WTC11 (cell line): ENCODE data around the gene CACNA1C. TPM values are rescaled to one million over a fixed set of nuclear protein-coding genes. Genes with fewer than 3 reads are reported as not detected.

Source experiments
- ATAC-seq: fragments of 200-7000 bp; cut with Tn5 transposase; 2 replicates; pipeline ENCODE4 v1.10.0; 2021; ENCODE audit warnings: mild to moderate bottlenecking, moderate library complexity
- CTCF ChIA-PET: fragments of 300-600 bp; sonication (Branson Sonifier 250); formaldehyde crosslinking; loops from one replicate; lab custom pipeline; 2021; ENCODE audit warnings: antibody characterized with exemption; lab: Charles Lee
- POLR2A ChIA-PET: fragments of 350-600 bp; sonication (Branson Sonifier 250); formaldehyde crosslinking; loops from one replicate; lab custom pipeline; 2021; ENCODE audit warnings: antibody characterized with exemption; lab: Charles Lee
- DNase-seq: peaks from one replicate; pipeline ENCODE4 v3.0.0; 2021; ENCODE audit warnings: low spot score
- H3K27ac Mint-ChIP-seq: 2 replicates; pipeline ENCODE4 v1.8.0; 2021; ENCODE audit warnings: mixed read lengths
- H3K27me3 Mint-ChIP-seq: 2 replicates; pipeline ENCODE4 v1.8.0; 2021; ENCODE audit warnings: low read depth, mild to moderate bottlenecking, moderate library complexity, mixed read lengths
- H3K36me3 Mint-ChIP-seq: 2 replicates; pipeline ENCODE4 v1.8.0; 2021; ENCODE audit warnings: mixed read lengths
- H3K4me1 Mint-ChIP-seq: 2 replicates; pipeline ENCODE4 v1.8.0; 2022; ENCODE audit warnings: mixed read lengths
- H3K4me3 Mint-ChIP-seq: 2 replicates; pipeline ENCODE4 v1.8.0; 2021; ENCODE audit warnings: mild to moderate bottlenecking, moderate library complexity, mixed read lengths
- H3K9me3 Mint-ChIP-seq: 2 replicates; pipeline ENCODE4 v1.8.0; 2021; ENCODE audit warnings: mixed read lengths
- CREM ChIP-seq: sonication (generic); formaldehyde crosslinking; IDR thresholded peaks from 2 replicates; pipeline ENCODE4 v1.8.1; 2022; ENCODE audit warnings: mild to moderate bottlenecking, missing genetic modification reagents, moderate library complexity
- FOXJ3 ChIP-seq: sonication (generic); formaldehyde crosslinking; IDR thresholded peaks from 2 replicates; pipeline ENCODE4 v1.9.0; 2021; ENCODE audit warnings: missing genetic modification reagents, mild to moderate bottlenecking, borderline replicate concordance
- FOXP1 ChIP-seq: sonication (generic); formaldehyde crosslinking; IDR thresholded peaks from 2 replicates; pipeline ENCODE4 v1.8.0; 2022; ENCODE audit warnings: missing genetic modification reagents, mild to moderate bottlenecking, moderate library complexity, borderline replicate concordance
- GRHL2 ChIP-seq: fragments of 250-450 bp; sonication (Bioruptor Pico); IDR thresholded peaks from 2 replicates; pipeline ENCODE4 v1.8.0; 2022; ENCODE audit warnings: mild to moderate bottlenecking, moderate library complexity; ENCODE audit not compliant: insufficient replicate concordance, severe bottlenecking
- NFE2L1 ChIP-seq: sonication (generic); formaldehyde crosslinking; IDR thresholded peaks from 2 replicates; pipeline ENCODE4 v1.8.1; 2023; ENCODE audit warnings: missing genetic modification reagents
- NFYB ChIP-seq: sonication (generic); formaldehyde crosslinking; conservative IDR thresholded peaks from 2 replicates; pipeline ENCODE4 v1.8.0; 2022; ENCODE audit warnings: low read depth, missing genetic modification reagents
- NR1H2 ChIP-seq: sonication (generic); formaldehyde crosslinking; IDR thresholded peaks from 2 replicates; pipeline ENCODE4 v1.9.0; 2021; ENCODE audit warnings: mild to moderate bottlenecking, moderate library complexity, missing genetic modification reagents
- NR2C2 ChIP-seq: sonication (generic); formaldehyde crosslinking; IDR thresholded peaks from 2 replicates; pipeline ENCODE4 v1.8.0; 2022; ENCODE audit warnings: mild to moderate bottlenecking, missing genetic modification reagents
- NR3C1 ChIP-seq: sonication (generic); formaldehyde crosslinking; conservative IDR thresholded peaks from 2 replicates; pipeline ENCODE4 v1.8.1; 2023; ENCODE audit warnings: low read depth, mild to moderate bottlenecking, missing genetic modification reagents
- SP1 ChIP-seq: sonication (generic); formaldehyde crosslinking; conservative IDR thresholded peaks from 2 replicates; pipeline ENCODE4 v1.8.1; 2022; ENCODE audit warnings: missing genetic modification reagents
- TEAD1 ChIP-seq: sonication (generic); formaldehyde crosslinking; IDR thresholded peaks from 2 replicates; pipeline ENCODE4 v1.8.0; 2022; ENCODE audit warnings: mild to moderate bottlenecking, missing genetic modification reagents
- TP53 ChIP-seq: sonication (generic); formaldehyde crosslinking; IDR thresholded peaks from 2 replicates; pipeline ENCODE4 v1.8.1; 2023; ENCODE audit warnings: mild to moderate bottlenecking, missing genetic modification reagents
- ZNF121 ChIP-seq: sonication (generic); formaldehyde crosslinking; IDR thresholded peaks from 2 replicates; pipeline ENCODE4 v1.8.0; 2023; ENCODE audit warnings: missing genetic modification reagents
- total RNA-seq: library from RNA; stranded (reverse); gene quantifications from 3 replicates; pipeline ENCODE4 v1.2.3, GENCODE V29; 2021
- TF ChIP-seq, protein P1 (sequence below): fragments of 250-450 bp; sonication (Bioruptor Pico); IDR thresholded peaks from 2 replicates; pipeline ENCODE4 v2.1.2; 2022; ENCODE audit warnings: mild to moderate bottlenecking, moderate library complexity
- TF ChIP-seq, protein P2 (sequence below): fragments of 250-450 bp; sonication (Bioruptor Pico); IDR thresholded peaks from 2 replicates; pipeline ENCODE4 v1.9.0; 2021; ENCODE audit warnings: moderate library complexity, mild to moderate bottlenecking, inconsistent platforms, borderline replicate concordance
- TF ChIP-seq, protein P3 (sequence below): sonication (generic); formaldehyde crosslinking; IDR thresholded peaks from 2 replicates; pipeline ENCODE4 v1.8.0; 2022; ENCODE audit warnings: mild to moderate bottlenecking, missing genetic modification reagents
- TF ChIP-seq, protein P4 (sequence below): sonication (generic); formaldehyde crosslinking; IDR thresholded peaks from 2 replicates; pipeline ENCODE4 v1.8.1; 2023; ENCODE audit warnings: mild to moderate bottlenecking, missing genetic modification reagents, borderline replicate concordance
- TF ChIP-seq, protein P5 (sequence below): sonication (generic); formaldehyde crosslinking; IDR thresholded peaks from 2 replicates; pipeline ENCODE4 v1.8.1; 2023; ENCODE audit warnings: mild to moderate bottlenecking, missing genetic modification reagents
- TF ChIP-seq, protein P6 (sequence below): fragments of 250-450 bp; sonication (Bioruptor Pico); conservative IDR thresholded peaks from 2 replicates; pipeline ENCODE4 v1.9.0; 2021; ENCODE audit warnings: mild to moderate bottlenecking
- TF ChIP-seq, protein P7 (sequence below): sonication (generic); formaldehyde crosslinking; IDR thresholded peaks from 2 replicates; pipeline ENCODE4 v1.8.0; 2022; ENCODE audit warnings: mild to moderate bottlenecking, missing genetic modification reagents

CACNA1C gene
- total RNA-seq, 1 experiment from 2014 or later: 1.7 TPM

DNA sequence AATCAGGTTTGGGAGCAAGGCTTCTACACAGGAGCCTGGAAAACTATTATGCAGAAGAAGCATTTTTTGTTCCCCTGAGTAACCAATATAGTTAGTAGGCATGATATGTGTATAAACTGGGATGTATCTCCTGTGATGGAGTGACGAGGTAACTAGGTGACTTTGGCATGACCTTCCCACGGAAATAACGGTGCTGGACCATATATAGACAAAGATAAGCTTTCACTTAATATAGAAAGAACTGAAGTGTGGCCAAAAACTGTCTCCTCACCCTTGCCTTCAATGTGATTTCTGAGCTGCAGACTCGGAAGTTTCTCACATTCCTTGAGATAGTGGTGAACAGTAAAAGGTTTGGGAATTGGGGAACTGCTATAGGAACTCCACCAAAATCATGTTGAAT, 185.3 kb downstream of the CACNA1C start (continued):
- TF ChIP-seq, protein P1, sequence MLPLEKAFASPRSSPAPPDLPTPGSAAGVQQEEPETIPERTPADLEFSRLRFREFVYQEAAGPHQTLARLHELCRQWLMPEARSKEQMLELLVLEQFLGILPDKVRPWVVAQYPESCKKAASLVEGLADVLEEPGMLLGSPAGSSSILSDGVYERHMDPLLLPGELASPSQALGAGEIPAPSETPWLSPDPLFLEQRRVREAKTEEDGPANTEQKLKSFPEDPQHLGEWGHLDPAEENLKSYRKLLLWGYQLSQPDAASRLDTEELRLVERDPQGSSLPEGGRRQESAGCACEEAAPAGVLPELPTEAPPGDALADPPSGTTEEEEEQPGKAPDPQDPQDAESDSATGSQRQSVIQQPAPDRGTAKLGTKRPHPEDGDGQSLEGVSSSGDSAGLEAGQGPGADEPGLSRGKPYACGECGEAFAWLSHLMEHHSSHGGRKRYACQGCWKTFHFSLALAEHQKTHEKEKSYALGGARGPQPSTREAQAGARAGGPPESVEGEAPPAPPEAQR (CRISPR knock-in tag): no peak
- TF ChIP-seq, protein P2, sequence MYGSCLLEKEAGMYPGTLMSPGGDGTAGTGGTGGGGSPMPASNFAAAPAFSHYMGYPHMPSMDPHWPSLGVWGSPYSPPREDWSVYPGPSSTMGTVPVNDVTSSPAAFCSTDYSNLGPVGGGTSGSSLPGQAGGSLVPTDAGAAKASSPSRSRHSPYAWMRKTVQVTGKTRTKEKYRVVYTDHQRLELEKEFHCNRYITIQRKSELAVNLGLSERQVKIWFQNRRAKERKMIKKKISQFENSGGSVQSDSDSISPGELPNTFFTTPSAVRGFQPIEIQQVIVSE (CRISPR knock-in tag): no peak
- no peak for TF ChIP-seq NR1H2 (CRISPR knock-in tag)

DNA sequence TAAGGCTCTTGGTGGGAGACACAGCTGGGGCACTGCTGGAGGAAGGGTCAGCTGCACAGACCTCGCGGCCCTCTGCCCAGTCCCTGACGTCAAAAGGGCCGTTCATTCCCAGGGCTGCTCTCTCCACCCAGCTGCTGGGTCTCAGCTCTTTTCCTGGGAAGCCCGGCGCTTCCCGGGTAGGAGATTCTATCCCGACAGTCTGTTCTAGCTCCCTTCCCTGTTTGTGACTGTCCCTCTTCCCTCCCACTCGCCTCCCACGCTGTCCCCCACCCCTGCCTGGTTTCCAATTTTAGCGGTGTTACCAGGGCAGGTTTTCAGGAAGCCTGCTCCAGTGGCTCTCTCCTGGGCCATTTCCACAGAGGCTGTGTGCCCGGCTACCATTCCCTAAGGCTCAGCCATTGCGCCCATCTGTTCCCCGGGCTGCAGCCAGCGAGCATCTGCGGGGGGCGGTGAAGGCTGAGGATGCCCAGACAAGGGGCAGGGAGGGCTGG, 186.6 kb downstream of the CACNA1C start:
- no peaks in the 10 kb centered on the region for H3K36me3 Mint-ChIP-seq
- H3K4me1 Mint-ChIP-seq: peaks cover 26% of the 10 kb centered on the region
- no peak overlapping the region for H3K27ac Mint-ChIP-seq
- H3K9me3 Mint-ChIP-seq: peaks cover 5% of the 10 kb centered on the region
- H3K27me3 Mint-ChIP-seq: no peaks in the 10 kb centered on the region
- no peak overlapping the region for H3K4me3 Mint-ChIP-seq
- POLR2A ChIA-PET: no interaction called here
- CTCF ChIA-PET: interaction anchor here (0.7 to 1.8 kb wide), 3 partner anchors 9 to 182 kb away, joined by 3 to 5 read pairs (median 3); no protein-coding TSS in a partner anchor
- DNase-seq (no peak), ATAC-seq (no peak)
- no peak for TF ChIP-seq NR3C1 (CRISPR knock-in tag)
- TF ChIP-seq, protein P3, sequence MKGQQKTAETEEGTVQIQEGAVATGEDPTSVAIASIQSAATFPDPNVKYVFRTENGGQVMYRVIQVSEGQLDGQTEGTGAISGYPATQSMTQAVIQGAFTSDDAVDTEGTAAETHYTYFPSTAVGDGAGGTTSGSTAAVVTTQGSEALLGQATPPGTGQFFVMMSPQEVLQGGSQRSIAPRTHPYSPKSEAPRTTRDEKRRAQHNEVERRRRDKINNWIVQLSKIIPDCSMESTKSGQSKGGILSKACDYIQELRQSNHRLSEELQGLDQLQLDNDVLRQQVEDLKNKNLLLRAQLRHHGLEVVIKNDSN: no peak
- TF ChIP-seq, protein P4, sequence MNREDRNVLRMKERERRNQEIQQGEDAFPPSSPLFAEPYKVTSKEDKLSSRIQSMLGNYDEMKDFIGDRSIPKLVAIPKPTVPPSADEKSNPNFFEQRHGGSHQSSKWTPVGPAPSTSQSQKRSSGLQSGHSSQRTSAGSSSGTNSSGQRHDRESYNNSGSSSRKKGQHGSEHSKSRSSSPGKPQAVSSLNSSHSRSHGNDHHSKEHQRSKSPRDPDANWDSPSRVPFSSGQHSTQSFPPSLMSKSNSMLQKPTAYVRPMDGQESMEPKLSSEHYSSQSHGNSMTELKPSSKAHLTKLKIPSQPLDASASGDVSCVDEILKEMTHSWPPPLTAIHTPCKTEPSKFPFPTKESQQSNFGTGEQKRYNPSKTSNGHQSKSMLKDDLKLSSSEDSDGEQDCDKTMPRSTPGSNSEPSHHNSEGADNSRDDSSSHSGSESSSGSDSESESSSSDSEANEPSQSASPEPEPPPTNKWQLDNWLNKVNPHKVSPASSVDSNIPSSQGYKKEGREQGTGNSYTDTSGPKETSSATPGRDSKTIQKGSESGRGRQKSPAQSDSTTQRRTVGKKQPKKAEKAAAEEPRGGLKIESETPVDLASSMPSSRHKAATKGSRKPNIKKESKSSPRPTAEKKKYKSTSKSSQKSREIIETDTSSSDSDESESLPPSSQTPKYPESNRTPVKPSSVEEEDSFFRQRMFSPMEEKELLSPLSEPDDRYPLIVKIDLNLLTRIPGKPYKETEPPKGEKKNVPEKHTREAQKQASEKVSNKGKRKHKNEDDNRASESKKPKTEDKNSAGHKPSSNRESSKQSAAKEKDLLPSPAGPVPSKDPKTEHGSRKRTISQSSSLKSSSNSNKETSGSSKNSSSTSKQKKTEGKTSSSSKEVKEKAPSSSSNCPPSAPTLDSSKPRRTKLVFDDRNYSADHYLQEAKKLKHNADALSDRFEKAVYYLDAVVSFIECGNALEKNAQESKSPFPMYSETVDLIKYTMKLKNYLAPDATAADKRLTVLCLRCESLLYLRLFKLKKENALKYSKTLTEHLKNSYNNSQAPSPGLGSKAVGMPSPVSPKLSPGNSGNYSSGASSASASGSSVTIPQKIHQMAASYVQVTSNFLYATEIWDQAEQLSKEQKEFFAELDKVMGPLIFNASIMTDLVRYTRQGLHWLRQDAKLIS: no peak
- TF ChIP-seq, protein P2 (CRISPR knock-in tag): no peak
- TF ChIP-seq NR2C2 (CRISPR knock-in tag): no peak
- no peak for TF ChIP-seq TP53 (CRISPR knock-in tag)
- TF ChIP-seq, protein P5, sequence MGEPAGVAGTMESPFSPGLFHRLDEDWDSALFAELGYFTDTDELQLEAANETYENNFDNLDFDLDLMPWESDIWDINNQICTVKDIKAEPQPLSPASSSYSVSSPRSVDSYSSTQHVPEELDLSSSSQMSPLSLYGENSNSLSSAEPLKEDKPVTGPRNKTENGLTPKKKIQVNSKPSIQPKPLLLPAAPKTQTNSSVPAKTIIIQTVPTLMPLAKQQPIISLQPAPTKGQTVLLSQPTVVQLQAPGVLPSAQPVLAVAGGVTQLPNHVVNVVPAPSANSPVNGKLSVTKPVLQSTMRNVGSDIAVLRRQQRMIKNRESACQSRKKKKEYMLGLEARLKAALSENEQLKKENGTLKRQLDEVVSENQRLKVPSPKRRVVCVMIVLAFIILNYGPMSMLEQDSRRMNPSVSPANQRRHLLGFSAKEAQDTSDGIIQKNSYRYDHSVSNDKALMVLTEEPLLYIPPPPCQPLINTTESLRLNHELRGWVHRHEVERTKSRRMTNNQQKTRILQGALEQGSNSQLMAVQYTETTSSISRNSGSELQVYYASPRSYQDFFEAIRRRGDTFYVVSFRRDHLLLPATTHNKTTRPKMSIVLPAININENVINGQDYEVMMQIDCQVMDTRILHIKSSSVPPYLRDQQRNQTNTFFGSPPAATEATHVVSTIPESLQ (CRISPR knock-in tag): no peak
- no peak for TF ChIP-seq NFE2L1 (CRISPR knock-in tag)
- no peak for TF ChIP-seq GRHL2 (CRISPR knock-in tag)
- TF ChIP-seq, protein P6, sequence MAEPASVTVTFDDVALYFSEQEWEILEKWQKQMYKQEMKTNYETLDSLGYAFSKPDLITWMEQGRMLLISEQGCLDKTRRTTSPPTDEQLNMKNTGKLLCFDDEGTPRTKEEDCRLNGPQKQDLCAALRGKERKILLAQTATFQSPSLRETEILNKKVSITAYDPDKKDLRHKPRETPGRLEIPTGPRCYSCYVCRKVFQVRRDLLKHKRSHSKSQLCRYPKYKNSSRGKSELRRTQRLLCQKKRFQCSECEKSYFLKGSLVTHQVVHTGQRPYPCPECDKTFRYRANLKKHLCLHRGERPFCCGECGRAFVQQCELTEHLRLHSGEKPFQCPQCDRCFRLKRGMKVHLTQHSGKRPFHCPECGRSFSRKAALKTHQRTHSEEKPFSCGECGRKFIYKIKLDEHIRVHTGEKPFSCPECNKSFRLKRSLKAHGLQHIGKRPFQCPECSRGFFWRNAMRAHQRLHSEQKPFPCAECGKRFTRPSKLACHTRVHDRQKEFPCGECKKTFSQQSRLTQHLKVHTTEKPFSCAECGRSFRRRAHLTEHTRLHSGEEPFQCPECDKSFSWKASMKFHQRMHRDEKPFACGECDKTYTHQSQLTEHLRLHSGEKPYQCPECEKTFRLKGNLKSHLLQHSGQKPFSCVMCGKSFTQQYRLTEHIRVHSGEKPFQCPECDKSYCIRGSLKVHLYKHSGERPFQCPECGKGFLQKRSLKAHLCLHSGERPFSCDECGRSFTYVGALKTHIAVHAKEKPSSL (CRISPR knock-in tag): no peak
- TF ChIP-seq, protein P7, sequence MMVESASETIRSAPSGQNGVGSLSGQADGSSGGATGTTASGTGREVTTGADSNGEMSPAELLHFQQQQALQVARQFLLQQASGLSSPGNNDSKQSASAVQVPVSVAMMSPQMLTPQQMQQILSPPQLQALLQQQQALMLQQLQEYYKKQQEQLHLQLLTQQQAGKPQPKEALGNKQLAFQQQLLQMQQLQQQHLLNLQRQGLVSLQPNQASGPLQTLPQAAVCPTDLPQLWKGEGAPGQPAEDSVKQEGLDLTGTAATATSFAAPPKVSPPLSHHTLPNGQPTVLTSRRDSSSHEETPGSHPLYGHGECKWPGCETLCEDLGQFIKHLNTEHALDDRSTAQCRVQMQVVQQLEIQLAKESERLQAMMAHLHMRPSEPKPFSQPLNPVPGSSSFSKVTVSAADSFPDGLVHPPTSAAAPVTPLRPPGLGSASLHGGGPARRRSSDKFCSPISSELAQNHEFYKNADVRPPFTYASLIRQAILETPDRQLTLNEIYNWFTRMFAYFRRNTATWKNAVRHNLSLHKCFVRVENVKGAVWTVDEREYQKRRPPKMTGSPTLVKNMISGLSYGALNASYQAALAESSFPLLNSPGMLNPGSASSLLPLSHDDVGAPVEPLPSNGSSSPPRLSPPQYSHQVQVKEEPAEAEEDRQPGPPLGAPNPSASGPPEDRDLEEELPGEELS (CRISPR knock-in tag): no peak
- TF ChIP-seq ZNF121 (CRISPR knock-in tag): no peak
- TF ChIP-seq FOXP1 (CRISPR knock-in tag): no peak
- TF ChIP-seq FOXJ3 (CRISPR knock-in tag): no peak
- no peak for TF ChIP-seq CREM (CRISPR knock-in tag)
- no peak for TF ChIP-seq TEAD1
- no peak for TF ChIP-seq NFYB (CRISPR knock-in tag)
- TF ChIP-seq SP1 (CRISPR knock-in tag): no peak
